Left renal pelvis (tissue), 4 donors: ENCODE data around the gene GOLGA1. TPM values are rescaled to one million over a fixed set of nuclear protein-coding genes. Genes with fewer than 3 reads are reported as not detected.
"Not testable (repeated sequence)": the region's sequence is repeated elsewhere in the genome, so short reads cannot be mapped to it uniquely, and the experiment has no call there.

ENCODE experiments used
- DNase-seq, 4 donors: peaks; one replicate each; pipeline ENCODE4 v3.0.0-alpha.2; 2013; ENCODE audit warnings: low read depth in 4 of 4, low spot score in 3 of 4
- polyA plus RNA-seq, 4 donors: library from polyadenylated mRNA; unstranded; fragments of 120-200 nt; gene quantifications; one replicate each; pipeline ENCODE4 v1.2.1, GENCODE V29; 2013; ENCODE audit not compliant: insufficient read length in 4 of 4

GOLGA1 gene
- polyA plus RNA-seq, 4 donors, result 12.8 to 19.3 (median 16.4) TPM

DNA sequence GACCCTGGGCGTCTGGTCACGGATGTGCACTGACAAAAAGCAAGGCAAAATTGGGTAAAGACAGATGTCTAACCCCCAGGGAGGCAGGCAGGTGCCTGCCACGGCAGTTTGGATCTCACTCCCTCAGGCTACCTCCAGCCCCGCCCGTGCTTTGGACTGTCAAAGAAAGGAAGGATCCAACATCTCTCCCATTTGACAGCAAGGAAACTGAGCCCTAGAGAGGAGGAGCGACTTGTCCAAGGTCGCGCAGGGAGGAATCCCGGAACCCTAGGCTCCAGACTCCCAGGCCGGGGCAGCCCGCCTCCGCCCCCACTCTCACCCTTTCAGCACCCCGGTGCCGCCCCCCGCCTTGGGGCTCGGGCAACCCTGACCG is 376 bp downstream of the GOLGA1 start:
- peak in 1 of 4 donors; percentile 2 for DNase-seq

- no peak for DNase-seq
Observed at GRCh38 chr9:124939944-124940343, 939 bp downstream of the GOLGA1 start.

GRCh38 chr9:124934290-124934689 is 6.6 kb downstream of the GOLGA1 start:
- no peak for DNase-seq

DNA sequence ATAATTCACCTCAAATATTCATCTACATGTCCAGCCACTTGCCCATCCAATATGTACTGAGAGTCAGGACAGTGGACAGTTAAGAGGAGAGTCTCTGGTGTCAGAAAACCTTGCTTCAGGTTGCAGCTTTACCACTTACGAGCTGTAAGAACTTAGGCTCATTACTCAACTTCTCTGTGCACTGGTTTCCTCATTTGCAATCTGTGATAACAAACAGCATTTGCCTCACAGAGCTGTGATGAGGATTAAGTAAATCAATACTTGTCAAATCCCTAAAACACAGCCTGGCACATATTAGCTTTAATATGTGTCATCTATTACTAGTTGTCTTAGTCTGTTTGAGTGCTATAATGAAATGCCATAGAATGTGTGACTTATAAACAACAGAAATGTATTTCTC is 8.6 kb downstream of the GOLGA1 start:
- no peak for DNase-seq

DNA sequence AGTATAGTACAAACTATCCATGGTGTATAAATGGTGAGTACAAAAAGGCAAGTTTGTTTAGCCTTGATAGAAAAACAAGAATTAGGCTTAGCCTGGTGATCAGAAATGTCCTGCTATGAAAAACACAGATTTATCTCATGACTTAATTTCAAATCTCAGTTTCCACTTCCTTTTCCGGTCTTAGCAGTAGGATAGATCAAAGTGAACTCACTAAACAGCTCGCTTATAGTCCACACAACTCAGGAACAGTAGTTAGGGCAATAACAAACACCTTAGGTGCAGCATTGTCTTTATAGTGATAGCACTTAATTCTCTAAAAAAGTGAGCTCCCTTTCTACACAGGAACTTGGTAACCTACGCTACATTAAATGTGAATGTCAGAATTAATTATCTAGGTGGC is 11.4 kb downstream of the GOLGA1 start:
- no peak for DNase-seq

- no peak for DNase-seq
Observed at GRCh38 chr9:124928116-124928515, 12.8 kb downstream of the GOLGA1 start.

DNA sequence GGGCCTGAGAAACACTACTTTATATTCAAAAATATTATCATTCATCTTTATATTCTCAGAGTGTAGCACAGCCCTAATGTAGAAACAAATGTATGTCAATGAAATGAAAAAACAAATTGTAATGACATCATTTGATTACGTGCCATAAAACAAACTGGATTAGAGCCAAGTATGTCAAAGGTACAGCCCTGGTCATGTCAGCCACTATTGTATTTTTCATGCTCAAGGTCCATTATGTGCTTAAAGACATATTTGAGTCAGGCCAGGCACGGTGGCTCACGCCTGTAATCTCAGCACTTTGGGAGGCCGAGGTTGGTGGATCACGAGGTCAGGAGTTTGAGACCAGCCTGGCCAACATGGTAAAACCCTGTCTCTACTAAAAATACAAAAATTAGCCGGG is 20.5 kb downstream of the GOLGA1 start:
- DNase-seq, result not testable (repeated sequence)

GRCh38 chr9:124914753-124915405 is 26.0 kb downstream of the GOLGA1 start:
- no peak for DNase-seq

- no peak for DNase-seq
Observed at GRCh38 chr9:124913378-124913777, 27.5 kb downstream of the GOLGA1 start.

DNA sequence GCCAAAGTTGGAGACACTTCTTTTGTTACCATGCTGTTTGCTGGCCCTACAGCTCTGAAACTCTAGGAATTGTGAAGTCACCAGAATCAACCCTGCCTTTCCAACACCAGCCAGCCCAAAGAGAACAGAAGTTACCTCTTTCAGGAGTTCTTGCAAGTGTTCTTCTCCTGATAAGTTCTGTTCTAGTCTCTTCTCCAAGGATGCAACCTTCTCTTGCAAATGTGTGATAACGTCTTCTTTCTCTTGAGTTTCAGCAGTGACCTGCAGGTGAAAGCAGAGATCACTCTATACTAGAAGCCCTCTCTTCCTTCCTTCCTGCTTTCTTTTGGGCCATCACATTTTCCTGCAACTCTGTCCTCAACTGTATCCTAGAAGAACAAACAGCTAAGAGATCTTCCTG is 29.1 kb downstream of the GOLGA1 start:
- no peak for DNase-seq

- no peak for DNase-seq
Observed at GRCh38 chr9:124908098-124908497, 32.8 kb downstream of the GOLGA1 start.

DNA sequence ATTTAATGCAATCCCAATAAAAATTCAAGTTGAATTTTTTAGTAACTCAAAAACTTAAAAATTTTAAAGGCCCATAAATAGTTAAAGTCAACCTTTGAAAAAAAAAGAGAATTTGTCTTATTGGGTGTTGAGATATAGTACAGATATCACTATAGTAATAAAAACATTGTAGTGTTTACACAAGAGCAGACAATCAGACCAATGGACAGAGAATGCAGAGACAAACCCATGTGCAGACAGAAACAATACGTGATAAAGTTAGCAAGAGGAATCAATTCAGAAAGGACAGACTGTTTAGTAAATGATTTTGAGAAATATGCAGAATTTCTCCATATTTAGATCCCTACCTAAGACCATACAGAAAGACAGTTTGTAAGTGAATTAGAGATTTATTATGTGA is 33.9 kb downstream of the GOLGA1 start:
- no peak for DNase-seq

DNA sequence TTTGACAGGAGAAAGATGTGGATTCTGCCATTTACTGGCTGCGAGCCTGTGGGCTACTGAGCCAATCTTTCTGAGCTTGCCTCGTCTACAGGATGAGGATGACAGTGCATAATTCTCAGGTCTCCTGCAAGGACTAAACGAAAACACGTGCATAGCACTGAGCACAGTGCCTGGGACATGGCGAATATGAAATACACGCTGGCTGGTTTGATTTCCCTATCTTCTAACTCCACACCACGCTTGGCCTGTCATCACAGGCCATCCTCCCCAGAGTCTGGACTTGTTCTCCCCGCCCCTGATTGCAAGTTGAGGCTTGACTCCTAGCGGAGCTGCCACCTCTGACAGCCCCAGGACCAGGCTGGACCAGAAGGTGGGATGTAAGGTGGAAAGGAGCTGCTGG is 41.0 kb downstream of the GOLGA1 start:
- DNase-seq, result no peak

DNA sequence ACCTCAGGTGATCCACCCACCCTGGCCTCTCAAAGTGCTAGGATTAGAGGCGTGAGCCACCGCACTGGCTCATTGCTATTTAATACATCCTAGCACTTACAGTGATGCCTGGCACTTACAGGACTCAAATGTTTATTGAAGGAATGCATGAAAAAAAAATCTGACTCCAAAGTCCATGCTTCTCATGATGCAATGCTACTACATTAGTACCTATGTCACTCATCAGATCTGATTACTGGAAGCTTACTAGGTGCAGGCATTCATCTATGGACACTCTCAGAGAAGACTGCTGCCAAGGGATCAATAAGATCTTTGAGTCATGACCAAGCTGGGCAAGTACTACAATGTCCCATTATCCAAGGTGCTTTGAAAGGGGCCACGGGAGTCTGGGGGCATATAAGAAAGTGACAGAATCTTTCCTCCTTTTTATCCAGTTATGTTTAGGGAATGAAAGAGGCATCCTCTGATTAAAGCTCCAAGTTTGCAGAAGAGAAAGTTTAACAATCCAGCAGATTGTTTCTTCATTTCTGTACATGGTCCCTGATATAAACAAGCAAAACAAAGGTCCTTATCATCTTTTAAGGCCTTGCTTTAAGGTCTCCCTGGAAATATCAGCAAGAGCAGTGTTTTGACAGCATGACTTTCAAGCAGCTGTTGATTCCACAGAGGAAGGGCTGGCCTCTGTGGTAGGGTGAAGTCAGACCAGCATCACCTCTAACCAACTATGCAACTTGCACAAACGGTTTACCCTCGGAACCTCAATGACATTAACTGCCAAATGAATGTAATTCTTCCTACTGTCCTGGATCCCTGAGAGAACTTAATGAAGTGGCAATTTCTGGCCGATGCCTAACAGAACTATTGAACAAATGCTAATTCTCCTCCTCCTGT is 43.1 kb downstream of the GOLGA1 start:
- DNase-seq, result no peak

DNA sequence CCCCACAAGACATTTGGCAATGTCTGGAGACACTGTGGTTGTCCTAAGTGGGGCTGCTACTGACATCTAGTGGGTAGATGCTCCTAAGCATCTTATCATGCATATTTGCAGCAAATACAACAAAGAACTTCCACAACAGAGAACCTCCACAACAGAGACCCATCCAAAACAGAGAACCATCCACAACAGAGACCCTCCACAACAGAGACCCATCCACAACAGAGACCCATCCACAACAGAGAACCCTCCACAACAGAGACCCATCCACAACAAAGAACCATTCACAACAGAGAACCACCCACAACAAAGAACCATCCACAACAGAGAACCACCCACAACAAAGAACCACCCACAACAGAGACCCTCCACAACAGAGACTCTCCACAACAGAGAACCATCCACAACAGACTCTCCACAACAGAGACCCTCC is 46.1 kb downstream of the GOLGA1 start:
- no peak for DNase-seq

DNA sequence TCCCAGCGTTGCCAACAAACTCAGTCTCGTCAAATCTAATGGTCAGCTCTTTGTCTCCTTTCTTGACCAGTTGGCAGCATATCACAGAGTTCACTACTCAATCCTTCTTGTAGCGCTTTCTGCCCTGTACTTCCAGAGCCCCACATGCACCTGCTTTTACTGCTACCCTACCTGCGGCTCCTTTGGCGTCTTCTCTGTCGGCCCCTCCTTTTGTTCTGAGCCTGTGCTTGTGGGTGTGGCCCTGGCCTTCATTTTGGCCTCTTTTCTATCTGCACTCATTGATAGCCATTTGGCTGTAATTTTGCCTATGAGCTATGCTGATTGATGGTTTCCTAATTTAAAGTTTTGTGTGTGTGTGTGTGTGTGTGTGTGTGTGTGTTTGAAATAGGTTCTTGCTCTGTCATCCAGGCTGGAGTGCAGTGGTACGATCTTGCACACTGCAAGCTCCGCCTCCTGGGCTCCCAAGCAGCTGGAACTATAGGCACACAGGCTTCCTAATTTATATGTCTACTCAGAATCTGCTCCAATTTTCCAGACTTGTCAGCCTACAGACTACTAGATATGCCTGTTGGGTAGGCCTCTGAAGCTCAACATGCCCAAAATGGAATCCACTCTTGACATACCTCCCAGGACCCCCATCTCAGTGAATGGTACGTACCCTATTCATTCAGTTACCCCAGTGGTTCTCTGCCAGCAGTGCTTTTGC is 46.7 kb downstream of the GOLGA1 start:
- DNase-seq, result no peak

DNA sequence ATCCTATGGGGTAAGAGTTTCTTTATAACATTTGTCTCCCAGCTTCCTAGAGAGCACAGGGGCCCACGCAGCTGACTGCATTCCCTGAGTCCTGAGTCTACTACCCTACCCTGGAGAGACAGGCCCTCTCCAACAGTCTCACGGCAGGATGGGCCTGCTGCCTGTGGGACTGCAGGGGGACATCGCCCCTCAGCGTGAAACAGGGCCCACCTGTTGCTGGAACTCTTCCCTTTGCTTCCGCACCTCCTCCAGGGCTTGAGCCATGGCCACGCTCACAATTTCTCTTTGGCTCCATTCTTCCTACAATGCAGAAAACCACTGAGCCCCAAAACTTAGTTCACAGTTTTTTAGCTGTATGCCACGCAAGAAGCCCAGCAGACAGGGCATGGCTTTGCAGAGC is 50.7 kb downstream of the GOLGA1 start:
- no peak for DNase-seq

DNA sequence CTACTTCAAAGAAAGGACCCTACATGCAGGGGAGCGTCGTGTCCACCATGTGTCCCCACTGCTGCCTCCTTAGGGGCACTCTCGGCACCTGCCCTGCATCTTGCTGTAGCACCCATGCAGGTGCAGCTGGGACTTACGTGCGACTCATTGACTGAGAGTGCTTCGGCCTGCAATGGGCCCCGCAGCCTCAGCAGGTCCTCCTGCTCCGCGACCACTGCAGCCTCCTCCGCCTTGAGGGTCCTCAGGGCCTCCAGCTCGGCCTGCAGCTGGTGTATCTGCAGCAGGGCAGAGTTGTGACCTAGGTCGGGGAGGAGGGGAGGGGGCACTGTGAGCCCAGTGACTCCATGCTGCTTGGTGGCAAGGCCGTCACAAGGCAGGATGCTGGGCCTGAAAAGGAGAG is 51.9 kb downstream of the GOLGA1 start:
- DNase-seq, result no peak

DNA sequence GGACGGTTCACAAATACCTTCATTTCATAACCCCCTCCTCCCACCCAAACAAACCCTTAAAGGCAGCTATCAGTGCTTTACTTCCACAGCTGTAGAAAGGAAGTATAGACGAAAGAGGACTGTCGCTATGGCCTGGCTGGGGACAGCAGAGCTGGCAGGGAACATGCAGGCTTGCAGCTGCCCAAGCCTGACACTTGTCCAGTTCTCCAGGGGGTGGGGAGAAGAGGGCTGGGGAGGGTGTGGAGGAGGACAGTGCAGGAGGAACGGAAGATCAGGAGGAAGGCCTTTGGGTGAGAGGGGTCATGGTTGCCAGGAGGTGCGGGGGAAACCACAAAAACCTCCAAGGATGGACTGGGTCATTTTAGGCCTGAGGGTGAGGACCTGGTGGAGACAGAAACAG is 53.1 kb downstream of the GOLGA1 start:
- DNase-seq, result no peak

- no peak for DNase-seq
Observed at GRCh38 chr9:124886866-124887492, 53.9 kb downstream of the GOLGA1 start.

DNA sequence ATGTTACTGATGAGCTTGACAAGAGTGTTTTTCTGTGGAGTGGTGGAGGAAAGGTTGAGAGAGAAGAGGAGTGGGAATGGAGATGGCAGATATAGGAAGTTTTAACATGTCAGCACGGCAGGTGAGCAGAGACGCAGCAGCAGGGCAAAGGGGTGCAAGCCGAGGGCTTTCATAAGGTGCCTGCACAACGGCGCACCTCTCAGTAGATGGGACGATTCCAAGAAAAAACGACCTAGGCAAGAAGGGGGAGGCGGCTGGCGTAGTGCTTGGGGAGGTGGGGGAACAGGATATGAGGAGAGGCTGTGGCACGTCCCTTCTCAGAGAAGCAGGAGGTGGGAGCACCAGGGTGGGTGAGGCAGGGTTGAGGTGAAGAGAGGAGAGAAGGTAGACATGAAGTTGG is 54.4 kb downstream of the GOLGA1 start:
- DNase-seq, result no peak
